Parathyroid adenoma (tissue), 2 donors: Measurements from ENCODE around the gene OR4Q3.
"Not testable (repeated sequence)": the region's sequence is repeated elsewhere in the genome, so short reads cannot be mapped to it uniquely, and the experiment has no call there.

Experiments used
- H2AFZ ChIP-seq: fragments of 300-600 bp; sonication (generic); one replicate; pipeline ENCODE4 v1.7.0; 2017; ENCODE audit warnings: antibody characterized with exemption, mild to moderate bottlenecking
- H3K27ac ChIP-seq: fragments of 300-600 bp; sonication (generic); one replicate; pipeline ENCODE4 v1.7.0; 2017
- H3K27me3 ChIP-seq: fragments of 300-600 bp; sonication (generic); one replicate; pipeline ENCODE4 v1.7.0; 2017; ENCODE audit warnings: low read length; ENCODE audit not compliant: control insufficient read depth, insufficient read depth
- H3K36me3 ChIP-seq: fragments of 300-600 bp; sonication (generic); one replicate; pipeline ENCODE4 v1.7.0; 2017; ENCODE audit warnings: low read length; ENCODE audit not compliant: control insufficient read depth, insufficient read depth
- H3K4me1 ChIP-seq: fragments of 300-600 bp; sonication (generic); one replicate; pipeline ENCODE4 v1.7.0; 2017; ENCODE audit warnings: control low read depth
- H3K4me2 ChIP-seq: fragments of 300-600 bp; sonication (generic); one replicate; pipeline ENCODE4 v1.7.0; 2017; ENCODE audit warnings: low read length
- H3K4me3 ChIP-seq: fragments of 300-600 bp; sonication (generic); one replicate; pipeline ENCODE4 v1.7.0; 2017; ENCODE audit warnings: low read depth, low read length
- H3K79me2 ChIP-seq: fragments of 300-600 bp; sonication (generic); one replicate; pipeline ENCODE4 v1.7.0; 2017; ENCODE audit warnings: control low read depth
- H3K9ac ChIP-seq: fragments of 300-600 bp; sonication (generic); one replicate; pipeline ENCODE4 v1.7.0; 2017; ENCODE audit warnings: mild to moderate bottlenecking
- H3K9me3 ChIP-seq: fragments of 300-600 bp; sonication (generic); one replicate; pipeline ENCODE4 v1.7.0; 2017; ENCODE audit warnings: low read length; ENCODE audit not compliant: control insufficient read depth
- CTCF ChIP-seq: fragments of 300-600 bp; sonication (generic); IDR thresholded peaks from one replicate; pipeline ENCODE4 v1.7.0; 2017; ENCODE audit warnings: antibody characterized with exemption, mild to moderate bottlenecking
- donor health status: primary hyperparathyroidism.

Gene OR4Q3

GRCh38 chr14:19743256-19743655 lies at the start of gene OR4Q3:
TSS of gene OR4Q3 (plus strand) at chr14:19743571.
- Histone ChIP-seq H3K9me3 (no peaks in the 10 kb centered on the region), H3K79me2 (no peaks in the 10 kb centered on the region), H3K4me3 (no peak within 1 kb of the TSS), H3K27me3 (no peaks in the 10 kb centered on the region), H3K4me1 (no peaks in the 10 kb centered on the region), H3K27ac (no peak within 1 kb of the TSS), H3K9ac (no peak within 1 kb of the TSS), H3K36me3 (no peaks in the 10 kb centered on the region), H3K4me2 (no peak within 1 kb of the TSS), H2AFZ (no peak within 1 kb of the TSS)
- no peak for TF ChIP-seq CTCF

GRCh38 chr14:19729359-19729758 lies 14.0 kb upstream of the OR4Q3 start:
- Histone ChIP-seq H3K36me3 (no peaks in the 10 kb centered on the region), H2AFZ (no peak overlapping the region), H3K4me2 (no peak overlapping the region), H3K4me1 (no peaks in the 10 kb centered on the region), H3K4me3 (no peak overlapping the region), H3K9me3 (peaks cover 4% of the 10 kb centered on the region), H3K9ac (no peak overlapping the region), H3K79me2 (no peaks in the 10 kb centered on the region), H3K27ac (no peak overlapping the region), H3K27me3 (no peaks in the 10 kb centered on the region)
- no peak for TF ChIP-seq CTCF

- H3K9ac ChIP-seq: no peak overlapping the region
- no peak overlapping the region for H2AFZ ChIP-seq
- no peaks in the 10 kb centered on the region for H3K79me2 ChIP-seq
- H3K27ac ChIP-seq: no peak overlapping the region
- peaks cover 4% of the 10 kb centered on the region for H3K9me3 ChIP-seq
- no peak overlapping the region for H3K4me3 ChIP-seq
- H3K27me3 ChIP-seq: no peaks in the 10 kb centered on the region
- no peaks in the 10 kb centered on the region for H3K4me1 ChIP-seq
- H3K36me3 ChIP-seq: no peaks in the 10 kb centered on the region
- no peak for TF ChIP-seq CTCF
- H3K4me2 ChIP-seq: no peak overlapping the region
These were observed 13.6 kb upstream of the OR4Q3 start for GRCh38 chr14:19729763-19730162.

- H3K4me1 ChIP-seq, H3K9ac ChIP-seq, H3K27me3 ChIP-seq, H3K4me2 ChIP-seq, H2AFZ ChIP-seq, H3K27ac ChIP-seq, H3K4me3 ChIP-seq, H3K9me3 ChIP-seq, H3K36me3 ChIP-seq, H3K79me2 ChIP-seq: not testable (repeated sequence)
These were observed 9.5 kb upstream of the OR4Q3 start for GRCh38 chr14:19733893-19734292.

- not testable (repeated sequence) for H3K9ac ChIP-seq, H3K27ac ChIP-seq, H2AFZ ChIP-seq, H3K9me3 ChIP-seq, H3K27me3 ChIP-seq, H3K4me1 ChIP-seq, H3K36me3 ChIP-seq, H3K4me2 ChIP-seq, H3K79me2 ChIP-seq, H3K4me3 ChIP-seq
These were observed 8.9 kb downstream of the OR4Q3 start for GRCh38 chr14:19752316-19752715.

- Histone ChIP-seq H2AFZ (no peak overlapping the region), H3K27ac (no peak overlapping the region), H3K9me3 (no peaks in the 10 kb centered on the region), H3K27me3 (no peaks in the 10 kb centered on the region), H3K9ac (no peak overlapping the region), H3K4me3 (no peak overlapping the region), H3K4me1 (no peaks in the 10 kb centered on the region), H3K36me3 (no peaks in the 10 kb centered on the region), H3K79me2 (no peaks in the 10 kb centered on the region), H3K4me2 (no peak overlapping the region)
- no peak for TF ChIP-seq CTCF
These were observed 10.8 kb downstream of the OR4Q3 start for GRCh38 chr14:19754172-19754571.

GRCh38 chr14:19771491-19771890 lies 28.1 kb downstream of the OR4Q3 start:
- not testable (repeated sequence) for H3K79me2 ChIP-seq, H2AFZ ChIP-seq, H3K36me3 ChIP-seq, H3K9me3 ChIP-seq, H3K4me3 ChIP-seq, H3K27ac ChIP-seq, H3K27me3 ChIP-seq, H3K4me2 ChIP-seq, H3K4me1 ChIP-seq, H3K9ac ChIP-seq
